Endodermal cell (in vitro differentiated cells): Measurements from ENCODE around the gene ARHGAP10. TPM values are rescaled to one million over a fixed set of nuclear protein-coding genes. Genes with fewer than 3 reads are reported as not detected.
"Not testable (repeated sequence)": the region's sequence is repeated elsewhere in the genome, so short reads cannot be mapped to it uniquely, and the experiment has no call there.

Experiments used
- DNase-seq: peaks from one replicate; pipeline ENCODE4 v3.0.0-alpha.2; 2017
- H3K27ac ChIP-seq: 2 replicates; pipeline ENCODE4 v1.5.1; 2013; ENCODE audit warnings: mild to moderate bottlenecking, low read depth, low read length, moderate library complexity
- H3K27me3 ChIP-seq: 2 replicates; pipeline ENCODE4 v1.6.1; 2013; ENCODE audit warnings: mild to moderate bottlenecking, low read length, moderate library complexity; ENCODE audit not compliant: insufficient read depth, control insufficient read depth, poor library complexity, severe bottlenecking
- H3K36me3 ChIP-seq: 2 replicates; pipeline ENCODE4 v1.7.0; 2013; ENCODE audit warnings: mild to moderate bottlenecking, low read length, moderate library complexity; ENCODE audit not compliant: control insufficient read depth, insufficient read depth
- H3K4me1 ChIP-seq: one replicate; pipeline ENCODE4 v1.7.0; 2013; ENCODE audit warnings: low read length; ENCODE audit not compliant: control insufficient read depth, insufficient read depth
- H3K4me3 ChIP-seq: 2 replicates; pipeline ENCODE4 v1.5.1; 2013; ENCODE audit warnings: mild to moderate bottlenecking, low read length, moderate library complexity
- H3K9ac ChIP-seq: 2 replicates; pipeline ENCODE4 v1.6.1; 2013; ENCODE audit warnings: mild to moderate bottlenecking, low read length, moderate library complexity; ENCODE audit not compliant: poor library complexity, severe bottlenecking; ENCODE audit errors: extremely low read depth
- H3K9me3 ChIP-seq: 2 replicates; pipeline ENCODE4 v1.6.1; 2013; ENCODE audit warnings: mild to moderate bottlenecking, low read length, moderate library complexity; ENCODE audit not compliant: control insufficient read depth
- H3K27ac Mint-ChIP-seq: 2 replicates; pipeline ENCODE4 v1.8.0; 2020; ENCODE audit warnings: mixed read lengths
- H3K27me3 Mint-ChIP-seq: 2 replicates; pipeline ENCODE4 v1.8.0; 2021; ENCODE audit warnings: mild to moderate bottlenecking, mixed read lengths; ENCODE audit not compliant: insufficient read depth
- H3K36me3 Mint-ChIP-seq: 2 replicates; pipeline ENCODE4 v1.8.0; 2020; ENCODE audit warnings: low read depth, mixed read lengths
- H3K4me1 Mint-ChIP-seq: 2 replicates; pipeline ENCODE4 v1.8.0; 2020; ENCODE audit warnings: mixed read lengths
- H3K4me3 Mint-ChIP-seq: 2 replicates; pipeline ENCODE4 v1.8.0; 2020; ENCODE audit warnings: mild to moderate bottlenecking, moderate library complexity, mixed read lengths
- H3K9me3 Mint-ChIP-seq: 2 replicates; pipeline ENCODE4 v1.8.0; 2020; ENCODE audit warnings: mild to moderate bottlenecking, mixed read lengths
- CTCF ChIP-seq: fragments of 200-600 bp; sonication (generic); conservative IDR thresholded peaks from 2 replicates; pipeline ENCODE4 v1.5.0; 2021; ENCODE audit warnings: antibody characterized with exemption, mild to moderate bottlenecking
- WGBS, 2 experiments: methylation state at CpG; one replicate each; pipeline versions ENCODE4 v1.1.5 to v1.1.7; 2013; ENCODE audit warnings: missing lambda C conversion rate in 2 of 2, mixed read lengths in 1 of 2; ENCODE audit not compliant: insufficient coverage in 1 of 2, insufficient read length in 1 of 2; 5-methylcytosine and 5-hydroxymethylcytosine counted together
- total RNA-seq, 2 donors: library from RNA; stranded (reverse); fragmentation: NEBNext Ultra II Directional in 1 of 2; extraction: Animal tissue kit (Norgen Biotek cat#: 25700) in 1 of 2; gene quantifications; 2 replicates in 1 of 2; 3 replicates in 1 of 2; pipeline ENCODE4 v1.2.1, GENCODE V29; 2021

ARHGAP10 gene
- total RNA-seq, 2 donors from 2014 or later: 9.1 to 11.8 TPM

GRCh38 chr4:147794314-147794680 lies 62.4 kb downstream of the ARHGAP10 start:
- no peak for DNase-seq
- H3K4me3 Mint-ChIP-seq: no peak overlapping the region
- Histone ChIP-seq H3K9me3 (no peaks in the 10 kb centered on the region), H3K4me1 (no peaks in the 10 kb centered on the region), H3K27ac (no peak overlapping the region), H3K36me3 (no peaks in the 10 kb centered on the region), H3K27me3 (no peaks in the 10 kb centered on the region), H3K9ac (no peak overlapping the region), H3K4me3 (no peak overlapping the region)
- H3K27me3 Mint-ChIP-seq: no peaks in the 10 kb centered on the region
- H3K9me3 Mint-ChIP-seq: no peaks in the 10 kb centered on the region
- peaks cover 5% of the 10 kb centered on the region for H3K4me1 Mint-ChIP-seq
- 87% methylated on average over 1 of the region's 1 CpG; no CpG with 5 or more reads in 1 of the 2 experiments for WGBS, 2 experiments
- no peaks in the 10 kb centered on the region for H3K36me3 Mint-ChIP-seq
- no peak for TF ChIP-seq CTCF
- H3K27ac Mint-ChIP-seq: no peak overlapping the region

- H3K27me3 ChIP-seq: no peaks in the 10 kb centered on the region
- H3K27me3 Mint-ChIP-seq: no peaks in the 10 kb centered on the region
- no peaks in the 10 kb centered on the region for H3K9me3 Mint-ChIP-seq
- H3K4me3 ChIP-seq: no peak overlapping the region
- no peak overlapping the region for H3K4me3 Mint-ChIP-seq
- no peaks in the 10 kb centered on the region for H3K4me1 ChIP-seq
- no peak overlapping the region for H3K27ac ChIP-seq
- H3K36me3 ChIP-seq: no peaks in the 10 kb centered on the region
- no peak overlapping the region for H3K9ac ChIP-seq
- WGBS, 2 experiments: 77 to 88% methylated on average over 4 to 5 of the region's 5 CpGs
- DNase-seq: no peak
- no peak for TF ChIP-seq CTCF
- H3K4me1 Mint-ChIP-seq: peaks cover 9% of the 10 kb centered on the region
- H3K9me3 ChIP-seq: no peaks in the 10 kb centered on the region
- H3K36me3 Mint-ChIP-seq: no peaks in the 10 kb centered on the region
- H3K27ac Mint-ChIP-seq: no peak overlapping the region
Observed at GRCh38 chr4:147794787-147795413, 63.0 kb downstream of the ARHGAP10 start.

- H3K9me3 Mint-ChIP-seq, H3K36me3 Mint-ChIP-seq: not testable (repeated sequence)
- H3K4me1 Mint-ChIP-seq: peaks cover 14% of the 10 kb centered on the region
Observed at GRCh38 chr4:147799057-147799456, 67.2 kb downstream of the ARHGAP10 start.

More at GRCh38 chr4:147799057-147799456, 67.2 kb downstream of the ARHGAP10 start:
- not testable (repeated sequence) for H3K27ac Mint-ChIP-seq, H3K4me1 ChIP-seq, H3K4me3 Mint-ChIP-seq, H3K27me3 Mint-ChIP-seq, H3K9ac ChIP-seq, H3K27me3 ChIP-seq, DNase-seq, H3K27ac ChIP-seq, H3K4me3 ChIP-seq, H3K36me3 ChIP-seq, H3K9me3 ChIP-seq
- 91 to 92% methylated on average over 4 of the region's 4 CpGs for WGBS, 2 experiments
